HG02884 (cell line): ENCODE measurements around the gene TRPC4AP.
"Not testable (repeated sequence)": the region's sequence is repeated elsewhere in the genome, so short reads cannot be mapped to it uniquely, and the experiment has no call there.

Source experiments
- ATAC-seq: cut with Tn5 transposase; IDR thresholded peaks from one replicate; pipeline ENCODE4 v1.9.1; 2021; ENCODE audit warnings: mild to moderate bottlenecking, moderate library complexity; ENCODE audit not compliant: unreplicated experiment

The TRPC4AP gene, protein sequence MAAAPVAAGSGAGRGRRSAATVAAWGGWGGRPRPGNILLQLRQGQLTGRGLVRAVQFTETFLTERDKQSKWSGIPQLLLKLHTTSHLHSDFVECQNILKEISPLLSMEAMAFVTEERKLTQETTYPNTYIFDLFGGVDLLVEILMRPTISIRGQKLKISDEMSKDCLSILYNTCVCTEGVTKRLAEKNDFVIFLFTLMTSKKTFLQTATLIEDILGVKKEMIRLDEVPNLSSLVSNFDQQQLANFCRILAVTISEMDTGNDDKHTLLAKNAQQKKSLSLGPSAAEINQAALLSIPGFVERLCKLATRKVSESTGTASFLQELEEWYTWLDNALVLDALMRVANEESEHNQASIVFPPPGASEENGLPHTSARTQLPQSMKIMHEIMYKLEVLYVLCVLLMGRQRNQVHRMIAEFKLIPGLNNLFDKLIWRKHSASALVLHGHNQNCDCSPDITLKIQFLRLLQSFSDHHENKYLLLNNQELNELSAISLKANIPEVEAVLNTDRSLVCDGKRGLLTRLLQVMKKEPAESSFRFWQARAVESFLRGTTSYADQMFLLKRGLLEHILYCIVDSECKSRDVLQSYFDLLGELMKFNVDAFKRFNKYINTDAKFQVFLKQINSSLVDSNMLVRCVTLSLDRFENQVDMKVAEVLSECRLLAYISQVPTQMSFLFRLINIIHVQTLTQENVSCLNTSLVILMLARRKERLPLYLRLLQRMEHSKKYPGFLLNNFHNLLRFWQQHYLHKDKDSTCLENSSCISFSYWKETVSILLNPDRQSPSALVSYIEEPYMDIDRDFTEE

DNA sequence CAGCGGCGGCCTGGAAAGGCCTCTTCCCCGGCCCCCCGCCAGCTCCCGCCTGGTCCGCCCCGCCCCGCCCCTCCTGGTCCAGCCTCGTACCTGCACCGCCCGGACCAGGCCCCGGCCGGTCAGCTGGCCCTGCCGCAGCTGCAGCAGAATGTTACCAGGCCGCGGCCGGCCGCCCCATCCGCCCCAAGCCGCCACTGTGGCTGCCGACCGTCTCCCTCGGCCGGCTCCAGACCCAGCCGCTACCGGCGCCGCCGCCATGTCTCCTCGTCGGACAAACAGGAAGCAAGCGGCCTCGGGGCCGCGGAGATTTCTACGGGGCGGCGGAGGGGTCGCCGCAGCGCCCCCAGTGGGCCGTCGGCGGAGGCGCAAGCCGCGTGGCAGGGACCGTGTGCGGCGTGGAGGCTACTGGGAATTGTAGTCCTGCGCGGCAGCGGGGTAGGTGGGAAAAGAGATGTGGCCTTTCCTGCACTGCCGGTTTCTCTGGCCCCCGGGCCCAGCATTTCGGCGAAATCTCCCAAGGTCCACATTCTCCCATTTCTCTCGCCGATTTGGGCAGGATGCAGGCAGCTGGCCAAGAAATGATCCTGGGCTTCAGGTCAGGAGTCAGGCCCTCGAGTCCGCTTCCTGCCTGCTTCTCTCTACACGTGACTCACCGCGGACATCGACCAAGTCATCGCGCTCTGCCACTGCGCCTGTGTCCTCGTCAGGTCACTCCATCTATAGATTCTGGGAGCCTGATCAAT, at the start of gene TRPC4AP:
TSS of gene TRPC4AP (minus strand) at position 284 of the 743 bp plus-strand sequence. CDS start at position 258, 26 bp downstream.
- peak; percentile 91 for ATAC-seq

DNA sequence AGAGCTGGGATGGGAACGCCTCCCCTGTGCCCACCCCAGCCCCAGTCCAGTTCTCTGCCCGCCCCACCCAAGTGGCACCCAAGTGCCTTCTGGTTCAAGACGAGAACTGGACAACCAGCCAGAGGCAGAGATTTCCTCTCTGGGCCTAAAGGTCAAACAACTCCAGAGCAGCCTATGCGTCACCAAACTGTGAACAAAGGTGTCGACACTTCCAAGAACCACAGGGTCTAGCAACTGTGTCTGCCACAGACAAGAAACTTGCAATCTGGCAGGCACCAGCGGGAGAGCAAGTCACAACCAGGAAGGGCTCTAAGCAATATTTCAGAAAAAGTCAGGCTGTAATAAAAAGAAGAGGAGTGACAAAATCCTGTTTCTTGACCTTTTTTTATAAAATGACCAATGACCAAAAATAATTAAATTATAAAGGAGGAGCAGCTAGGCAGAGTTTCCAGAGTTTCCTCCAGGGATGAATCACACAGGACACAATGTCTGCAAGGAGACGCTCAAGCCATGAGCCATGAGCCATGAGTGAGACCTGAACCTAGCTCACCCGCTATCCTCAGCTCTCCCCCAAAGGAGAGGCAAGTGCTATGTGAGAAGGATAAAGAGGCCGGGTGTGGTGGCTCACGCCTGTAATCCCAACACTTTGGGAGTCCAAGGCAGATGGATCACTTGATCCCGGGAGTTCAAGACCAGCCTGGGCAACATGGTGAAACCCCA, 43.4 kb upstream of the TRPC4AP start:
- ATAC-seq = no peak

DNA sequence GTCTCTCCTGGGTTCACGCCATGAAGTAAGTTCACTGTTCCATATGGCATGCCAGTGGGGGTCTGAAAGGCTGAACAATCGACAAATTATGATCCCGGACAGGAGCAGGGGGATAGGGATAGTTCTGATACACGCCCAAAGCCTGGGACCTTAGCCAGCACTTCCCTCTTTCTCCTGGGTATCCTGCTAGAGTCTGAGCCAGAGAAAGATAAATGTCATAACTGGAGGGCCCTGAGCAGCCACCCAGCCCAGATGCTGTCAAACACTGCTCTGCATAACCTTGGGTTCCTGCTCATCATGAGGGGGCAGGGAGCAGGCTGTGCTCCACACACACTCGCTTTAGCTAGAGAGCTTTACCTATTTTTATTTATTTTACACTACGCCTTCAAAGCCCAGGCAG, 42.3 kb upstream of the TRPC4AP start:
- ATAC-seq = no peak

DNA sequence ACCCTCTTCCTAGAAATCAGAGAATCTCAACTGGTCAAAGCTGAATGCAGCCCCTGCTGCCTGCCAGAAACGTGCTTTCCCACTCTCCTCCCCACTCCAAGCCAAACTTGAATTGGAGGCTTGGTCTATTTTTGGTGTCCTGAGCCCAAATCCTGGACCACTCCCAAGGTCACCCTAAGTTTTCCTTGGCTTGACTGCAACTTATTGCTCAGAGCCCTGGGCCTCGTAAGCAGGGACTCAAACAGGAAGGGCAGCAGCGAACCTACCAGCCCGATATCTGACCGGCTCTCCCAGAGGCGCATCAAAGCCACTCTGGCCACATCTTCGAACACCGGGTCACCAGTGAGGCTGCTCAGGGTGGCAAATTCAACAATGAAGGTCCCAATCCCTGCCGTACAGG, 41.9 kb upstream of the TRPC4AP start:
- ATAC-seq = no peak

DNA sequence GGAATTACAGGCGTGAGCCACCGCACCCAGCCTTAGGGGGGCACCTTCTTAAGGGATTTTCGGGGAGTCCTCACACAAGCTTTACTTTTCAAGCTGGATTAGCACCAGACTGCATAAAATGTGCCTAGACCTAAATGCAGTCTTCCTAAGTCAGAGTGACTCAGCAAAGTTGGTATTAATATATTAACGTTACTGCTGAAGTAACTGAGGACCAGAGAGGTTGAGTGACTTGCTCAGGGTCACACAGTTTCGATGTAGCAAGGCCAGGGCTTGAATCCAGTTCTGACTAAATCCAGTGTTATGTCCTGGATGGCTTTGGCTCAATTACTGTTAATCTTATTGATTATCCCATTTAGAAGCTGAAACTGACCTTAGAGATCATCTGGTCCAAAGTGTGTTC, 41.1 kb upstream of the TRPC4AP start:
- ATAC-seq = no peak

DNA sequence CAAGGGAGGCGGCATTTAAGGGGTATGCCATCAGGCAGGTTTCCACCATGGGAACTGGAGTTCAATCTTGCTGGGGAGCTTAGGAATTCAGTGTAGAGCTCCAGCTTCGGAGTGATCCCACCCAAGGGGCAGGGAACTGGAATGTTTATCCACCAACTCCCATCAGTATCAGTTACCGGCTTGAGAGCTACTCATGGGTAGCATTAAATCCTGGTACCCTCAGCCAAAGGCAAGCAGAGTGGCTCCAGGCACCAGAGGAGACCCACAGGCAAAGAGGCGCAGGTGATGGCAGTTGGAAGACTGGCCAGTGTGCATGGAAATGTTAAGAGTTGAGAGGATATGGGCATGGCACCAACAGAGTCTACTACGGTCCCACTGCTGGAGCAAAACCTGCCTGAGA, 40.4 kb upstream of the TRPC4AP start:
- ATAC-seq = no peak

DNA sequence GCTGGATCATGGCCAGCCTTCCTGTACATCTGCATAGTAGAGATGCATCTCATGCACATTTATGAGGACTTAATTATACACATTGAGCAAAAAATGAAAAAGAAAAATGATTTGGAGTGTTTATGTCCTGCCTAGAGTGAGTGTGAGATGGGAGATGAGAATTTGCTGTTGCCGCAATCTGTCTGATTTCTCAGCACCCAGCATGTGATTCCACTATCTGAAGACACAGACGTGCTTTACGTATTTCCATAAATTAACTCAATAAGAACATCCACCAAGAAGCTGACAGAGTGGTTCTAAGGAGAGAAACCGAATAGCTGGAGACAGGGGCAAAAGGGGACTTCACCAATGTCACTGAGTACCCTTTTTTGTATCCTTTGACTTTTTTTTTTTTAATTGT, 39.3 kb upstream of the TRPC4AP start:
- no peak for ATAC-seq

DNA sequence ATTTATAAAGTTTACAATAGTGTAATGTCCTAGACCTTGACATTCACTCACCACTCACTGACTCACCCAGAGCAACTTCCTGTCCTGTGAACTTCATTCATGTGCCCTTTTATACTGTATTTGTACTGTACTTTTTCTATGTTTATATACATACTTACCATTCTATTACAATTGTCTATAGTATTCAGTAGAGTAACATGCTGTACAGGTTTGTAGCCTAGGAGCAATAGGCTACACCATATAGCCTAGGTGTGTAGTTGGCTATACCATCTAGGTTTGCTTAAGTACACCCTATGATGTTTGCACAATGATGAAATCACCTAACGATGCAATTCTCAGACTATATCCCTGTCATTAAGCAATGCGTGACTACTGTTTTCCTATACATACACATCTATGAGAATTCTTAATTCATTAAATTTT, 37.1 kb upstream of the TRPC4AP start:
- no peak for ATAC-seq

DNA sequence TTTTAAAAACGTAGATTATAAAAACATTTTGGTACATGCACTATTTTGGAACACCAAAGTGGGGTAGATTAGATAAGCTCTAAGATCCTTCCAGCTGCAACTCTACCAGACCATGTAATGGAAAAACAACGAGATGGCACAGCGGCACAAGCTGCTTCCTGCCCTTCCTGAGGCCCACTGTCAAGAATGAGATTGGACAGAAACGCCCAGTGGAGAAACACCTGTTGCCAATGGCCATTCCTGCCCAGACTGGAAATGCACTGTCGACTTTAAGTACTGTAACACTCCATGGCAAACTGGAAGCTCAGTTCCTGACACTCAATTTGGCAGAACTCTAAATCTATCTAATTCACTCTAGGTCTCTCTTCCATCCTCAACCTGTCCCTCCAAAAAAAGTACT, 33.1 kb upstream of the TRPC4AP start:
- ATAC-seq = no peak

DNA sequence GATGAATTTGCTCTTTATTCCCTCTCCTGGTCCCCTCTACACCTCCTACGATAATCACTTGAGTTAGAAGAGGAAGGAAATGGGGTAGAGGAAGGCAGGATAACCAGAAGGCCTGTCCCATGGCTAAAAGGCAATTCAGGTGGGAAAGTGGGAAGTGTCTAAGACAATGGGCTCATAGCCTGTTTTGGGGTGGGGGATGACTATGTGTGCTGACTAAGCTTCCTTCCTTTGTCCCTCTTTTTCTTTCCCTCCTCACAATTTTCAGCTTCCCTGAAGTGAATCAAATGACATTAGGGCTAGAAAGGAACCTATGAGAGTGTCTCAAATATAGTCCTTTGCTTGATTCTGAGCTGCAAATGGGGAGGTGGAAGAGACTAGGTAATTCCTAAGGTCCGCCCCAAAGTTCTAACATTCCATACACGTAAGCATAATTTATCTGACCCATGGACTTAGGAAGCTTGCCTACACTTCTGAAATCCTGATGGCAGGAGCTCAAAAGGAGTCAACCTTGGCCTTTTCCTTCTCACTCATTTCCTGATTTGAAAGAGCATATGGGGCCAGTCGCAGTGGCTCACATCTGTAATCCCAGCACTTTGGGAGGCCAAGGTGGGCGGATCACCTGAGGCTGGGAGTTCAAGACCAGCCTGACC, 30.3 kb upstream of the TRPC4AP start:
- no peak for ATAC-seq

DNA sequence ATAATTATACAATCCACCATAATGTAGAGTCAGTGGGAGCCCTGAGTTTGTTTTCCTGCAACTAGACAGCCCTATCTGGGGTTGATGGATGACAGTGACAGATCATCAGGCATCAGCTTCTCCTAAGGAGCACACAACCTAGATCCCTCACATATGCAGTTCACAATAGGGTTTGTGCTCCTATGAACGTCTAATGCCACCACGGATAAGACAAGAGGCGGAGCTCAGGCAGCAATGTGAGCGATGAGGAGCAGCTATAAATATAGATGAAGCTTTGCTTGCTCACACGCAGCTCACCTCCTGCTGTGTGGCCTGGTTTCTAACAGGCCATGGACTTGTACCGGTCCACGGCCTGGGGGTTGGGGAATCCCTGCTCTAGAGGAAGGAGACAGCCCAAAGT, 28.6 kb upstream of the TRPC4AP start:
- no peak for ATAC-seq

DNA sequence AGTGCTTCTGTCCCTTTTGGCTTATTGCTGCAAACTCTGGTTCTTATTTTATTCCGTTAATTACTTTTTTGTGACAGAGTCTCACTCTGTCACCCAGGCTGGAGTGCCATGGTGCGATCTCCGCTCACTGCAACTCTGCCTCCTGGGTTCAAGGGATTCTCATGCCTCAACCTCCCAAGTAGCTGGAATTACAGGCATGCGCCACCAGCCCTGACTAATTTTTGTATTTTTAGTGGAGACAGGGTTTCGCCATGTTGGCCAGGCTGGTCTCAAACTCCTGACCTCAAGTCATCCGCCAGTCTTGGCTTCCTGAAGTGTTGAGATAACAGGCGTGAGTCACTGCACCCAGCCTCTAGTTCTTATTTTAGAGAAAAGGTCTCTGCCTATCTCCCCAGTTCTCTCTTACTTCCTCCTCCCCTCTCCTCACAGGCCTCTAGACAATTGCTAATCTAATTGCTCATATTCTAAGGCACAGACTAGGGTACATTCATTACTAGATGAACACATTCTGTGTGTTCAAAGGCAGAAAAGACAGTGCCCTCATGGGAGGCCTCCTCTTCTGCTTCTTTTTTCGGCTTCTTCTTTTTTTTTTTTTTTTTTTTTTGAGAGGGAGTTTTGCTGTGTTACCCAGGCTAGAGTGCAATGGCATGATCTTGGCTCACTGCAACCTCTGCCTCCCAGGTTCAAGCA, 27.6 kb upstream of the TRPC4AP start:
- ATAC-seq = no peak

DNA sequence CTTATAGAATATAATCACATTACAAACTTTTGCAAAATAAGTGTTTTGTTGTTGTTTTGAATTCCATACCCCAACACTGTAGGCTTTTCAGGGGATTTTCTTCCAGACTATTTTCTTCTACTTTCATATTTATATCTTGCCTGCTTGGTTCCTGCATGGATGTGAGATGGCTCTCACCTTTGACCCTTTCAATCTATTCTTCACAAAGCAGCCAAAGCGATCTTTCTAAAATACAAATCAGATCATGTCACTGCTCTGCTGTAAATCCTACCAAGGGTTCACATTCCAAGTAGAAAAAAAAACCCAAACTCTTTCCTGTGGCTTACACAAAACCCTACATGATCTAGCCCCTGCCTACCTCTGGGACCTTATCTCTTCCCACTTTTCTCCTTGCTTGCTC, 25.0 kb upstream of the TRPC4AP start:
- no peak for ATAC-seq

DNA sequence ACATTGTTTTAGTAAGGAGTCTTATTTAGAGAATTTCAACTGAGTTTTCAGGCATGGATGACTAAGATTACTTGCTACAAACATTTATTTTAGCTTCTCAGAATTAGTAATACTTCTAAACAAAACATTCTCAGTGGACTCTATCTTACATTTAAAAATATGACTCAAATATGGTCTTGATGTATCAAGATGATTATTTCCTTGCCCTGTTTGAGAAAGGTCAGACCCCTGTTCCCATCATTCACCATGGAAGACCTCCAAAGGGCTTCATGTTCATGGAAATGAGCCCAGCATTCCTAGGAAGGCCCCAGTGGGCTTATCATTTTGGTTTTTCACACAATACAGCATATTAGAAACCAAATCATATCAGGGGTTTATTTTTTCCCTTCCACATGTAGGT, 24.6 kb upstream of the TRPC4AP start:
- no peak for ATAC-seq

DNA sequence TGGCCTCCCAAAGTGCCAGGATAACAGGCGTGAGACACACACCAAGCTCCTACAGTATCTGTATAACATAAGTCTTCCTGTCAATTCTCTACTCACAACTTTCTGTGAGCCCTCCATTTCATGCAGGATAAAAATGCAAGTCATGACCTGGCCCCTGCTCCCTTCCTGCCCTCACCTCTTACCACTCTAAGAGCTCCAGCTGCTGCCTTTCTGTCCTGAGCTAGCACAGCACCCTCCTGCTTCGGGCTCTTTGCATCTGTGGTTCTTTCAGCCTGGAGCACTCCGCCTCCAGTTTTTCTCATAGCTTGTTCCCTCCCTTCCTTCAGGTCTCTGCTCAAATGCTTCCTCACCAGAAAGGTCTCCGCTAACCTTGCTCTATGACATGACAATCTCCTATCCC, 23.7 kb upstream of the TRPC4AP start:
- ATAC-seq = no peak

DNA sequence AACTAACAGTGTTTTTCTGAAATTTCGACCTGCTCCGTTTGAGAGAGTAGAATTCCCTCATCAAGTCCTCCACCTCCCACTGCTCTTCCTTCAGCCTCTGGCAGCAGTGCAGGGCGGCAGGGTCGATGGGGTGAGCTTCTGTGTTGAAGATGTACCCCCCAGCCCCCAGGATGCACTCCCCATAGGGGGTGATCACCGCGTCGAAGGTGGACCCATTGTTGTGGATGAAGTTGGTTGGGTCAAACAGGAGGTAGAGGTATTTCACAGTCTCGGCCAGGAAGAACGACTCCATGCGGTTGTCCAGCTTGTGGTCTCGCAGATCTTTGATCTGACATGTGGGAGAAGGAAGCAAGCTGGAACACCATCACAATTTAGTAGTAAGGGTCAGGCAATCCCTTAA, 23.0 kb upstream of the TRPC4AP start:
- no peak for ATAC-seq

DNA sequence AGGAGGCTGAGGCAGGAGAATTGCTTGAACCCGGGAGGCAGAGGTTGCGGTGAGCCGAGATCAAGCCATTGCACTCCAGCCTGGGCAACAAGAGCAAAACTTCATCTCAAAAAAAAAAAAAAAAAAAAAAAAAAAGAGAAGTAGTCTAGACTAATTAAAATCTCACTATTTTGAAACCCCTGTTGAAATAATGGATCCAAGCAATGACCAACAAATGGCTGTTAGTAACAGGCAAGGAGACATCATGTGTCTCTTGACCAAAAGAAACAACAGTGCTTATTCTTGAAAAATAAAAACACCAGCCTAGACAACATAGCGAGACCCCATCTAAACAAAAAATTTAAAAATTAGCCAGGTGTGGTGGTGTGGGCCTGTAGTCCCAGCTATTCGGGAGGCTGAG, 19.7 kb upstream of the TRPC4AP start:
- ATAC-seq = not testable (repeated sequence)

DNA sequence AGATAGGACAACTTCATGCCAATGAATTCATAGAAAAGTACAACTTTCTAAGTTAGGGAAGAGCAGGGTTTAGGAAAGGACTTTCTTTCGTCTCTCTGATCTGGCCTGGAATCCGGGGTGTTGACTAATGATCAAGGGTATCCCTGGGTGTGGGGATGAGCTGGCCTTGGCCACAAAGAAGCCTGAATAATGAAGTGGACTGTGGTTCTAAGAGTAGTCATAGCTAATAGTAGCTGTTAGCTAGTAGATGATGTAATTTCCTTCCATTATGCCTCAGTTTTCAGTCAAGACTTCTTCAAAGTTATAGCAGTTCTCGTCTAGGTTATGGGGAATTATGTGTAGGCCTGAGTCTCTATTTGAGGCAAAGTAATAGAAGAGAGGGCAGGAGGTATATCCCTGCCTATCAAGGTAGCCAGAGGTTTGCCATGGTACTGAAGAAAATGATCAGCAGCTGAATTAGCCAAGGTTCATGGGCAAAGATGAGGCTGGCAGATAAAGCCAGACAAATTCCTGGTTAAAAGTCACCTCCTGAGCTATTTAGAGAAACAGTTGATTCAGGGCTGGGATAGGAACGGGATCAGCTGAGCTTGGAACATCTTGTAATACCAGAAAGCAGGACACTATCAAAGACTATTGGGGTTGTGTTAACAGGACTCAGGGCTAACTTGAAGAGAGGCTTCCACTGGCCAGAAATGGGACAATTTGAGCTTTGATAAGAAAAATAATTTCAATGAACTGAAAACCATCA, 18.7 kb upstream of the TRPC4AP start:
- no peak for ATAC-seq

DNA sequence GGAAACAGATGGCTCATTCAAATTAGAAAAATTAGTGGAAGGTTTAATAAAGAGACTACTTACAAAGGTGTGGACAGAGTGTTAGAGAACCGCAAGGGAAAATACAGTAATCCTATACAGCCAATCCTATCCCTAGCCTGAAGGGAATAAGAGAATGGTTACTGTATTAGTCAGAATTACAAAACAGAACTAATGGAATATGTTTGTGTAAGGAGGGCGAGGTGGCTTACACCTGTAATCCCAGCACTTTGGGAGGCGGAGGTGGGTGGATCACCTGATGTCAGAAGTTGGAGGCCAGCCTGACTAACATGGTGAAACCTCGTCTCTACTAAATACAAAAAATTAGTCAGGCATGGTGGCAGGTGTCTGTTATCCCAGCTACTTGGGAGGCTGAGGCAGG, 16.3 kb upstream of the TRPC4AP start:
- ATAC-seq = no peak
